Skeletal muscle satellite cell (primary cell): ENCODE measurements around the gene TRIM77. TPM values are rescaled to one million over a fixed set of nuclear protein-coding genes. Genes with fewer than 3 reads are reported as not detected.
"Not testable (repeated sequence)": the region's sequence is repeated elsewhere in the genome, so short reads cannot be mapped to it uniquely, and the experiment has no call there.

Experiments
- H3K27me3 ChIP-seq: 2 replicates; pipeline ENCODE4 v1.7.0; 2013; ENCODE audit warnings: low read length; ENCODE audit not compliant: control insufficient read depth, insufficient read depth
- H3K36me3 ChIP-seq: 2 replicates; pipeline ENCODE4 v1.7.0; 2013; ENCODE audit warnings: mild to moderate bottlenecking, control low read depth, low read length; ENCODE audit not compliant: insufficient read depth
- H3K4me1 ChIP-seq: 2 replicates; pipeline ENCODE4 v1.7.0; 2013; ENCODE audit warnings: low read length; ENCODE audit not compliant: control insufficient read depth, insufficient read depth
- H3K4me2 ChIP-seq: 2 replicates; pipeline ENCODE4 v1.7.0; 2013; ENCODE audit warnings: mild to moderate bottlenecking, low read length
- H3K4me3 ChIP-seq: 2 replicates; pipeline ENCODE4 v1.7.0; 2013; ENCODE audit warnings: low read length
- H3K9ac ChIP-seq: 2 replicates; pipeline ENCODE4 v1.7.0; 2013; ENCODE audit warnings: mild to moderate bottlenecking, low read depth, low read length, moderate library complexity
- H3K9me3 ChIP-seq: replicated peaks from 2 replicates; pipeline ENCODE4 v1.7.0; 2013; ENCODE audit warnings: mild to moderate bottlenecking, control low read depth, low read length
- small RNA-seq: library from RNA; depleted of rRNA; stranded (forward); fragments of <200 nt; gene quantifications from one replicate; pipeline ENCODE3, GENCODE V24; 2012

TRIM77 gene

DNA sequence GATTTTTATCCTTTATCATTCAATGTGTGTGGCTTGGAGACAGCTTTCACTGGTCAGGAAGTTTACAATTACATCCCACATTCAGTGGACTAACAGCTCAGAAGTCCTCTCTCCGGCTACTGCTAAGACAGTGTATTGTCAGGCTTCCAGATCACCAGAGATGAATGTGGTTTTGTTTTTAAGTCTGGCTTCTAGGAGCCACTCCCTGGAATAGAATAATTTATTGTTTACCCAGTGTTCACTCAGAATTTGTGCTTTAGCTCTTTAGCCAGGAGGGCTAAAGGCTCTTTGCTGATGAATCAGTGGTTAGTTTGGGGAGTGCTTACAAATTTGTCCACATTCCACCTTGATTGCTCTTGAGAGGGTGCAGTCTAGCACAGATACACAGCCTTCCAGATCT lies 26.5 kb downstream of the TRIM77 start:
- no peaks in the 10 kb centered on the region for H3K27me3 ChIP-seq
- H3K4me2 ChIP-seq, result no peak overlapping the region
- H3K4me1 ChIP-seq, result no peaks in the 10 kb centered on the region

DNA sequence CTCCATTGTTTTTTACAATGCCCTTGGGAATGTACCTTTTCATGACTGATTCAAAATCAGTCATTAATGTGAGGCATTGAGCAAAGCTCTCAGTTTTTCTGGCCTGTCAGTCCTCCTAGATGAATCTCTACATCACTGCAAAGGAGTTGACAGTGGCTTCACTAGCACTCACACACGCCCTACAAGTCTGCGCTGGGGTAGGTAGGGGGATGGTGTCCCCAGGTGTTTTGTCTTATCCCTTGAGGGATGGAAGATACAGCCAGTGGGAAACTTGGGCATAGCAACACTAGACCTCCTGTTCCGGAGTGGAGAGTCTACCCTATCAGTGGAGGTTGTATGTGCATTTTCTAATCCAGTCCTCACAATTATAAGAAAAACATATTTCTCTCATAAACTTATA lies 27.0 kb downstream of the TRIM77 start:
- H3K4me3 ChIP-seq, result no peak overlapping the region
- no peaks in the 10 kb centered on the region for H3K4me1 ChIP-seq
- H3K4me2 ChIP-seq, result no peak overlapping the region
- H3K36me3 ChIP-seq, result no peaks in the 10 kb centered on the region
- no peak overlapping the region for H3K9ac ChIP-seq
- no peaks in the 10 kb centered on the region for H3K9me3 ChIP-seq
- H3K27me3 ChIP-seq, result no peaks in the 10 kb centered on the region

More for the DNA sequence above, 26.5 kb downstream of the TRIM77 start:
- Histone ChIP-seq H3K4me3 (no peak overlapping the region), H3K9ac (no peak overlapping the region), H3K36me3 (no peaks in the 10 kb centered on the region), H3K9me3 (no peaks in the 10 kb centered on the region)

GRCh38 chr11:89741406-89741805 lies 31.3 kb downstream of the TRIM77 start:
- H3K9me3 ChIP-seq, H3K4me1 ChIP-seq, H3K4me2 ChIP-seq, H3K36me3 ChIP-seq, H3K27me3 ChIP-seq, H3K4me3 ChIP-seq, H3K9ac ChIP-seq: not testable (repeated sequence)

GRCh38 chr11:89744158-89744557 lies 34.1 kb downstream of the TRIM77 start:
- not testable (repeated sequence) for H3K4me1 ChIP-seq, H3K4me2 ChIP-seq, H3K9me3 ChIP-seq, H3K9ac ChIP-seq, H3K36me3 ChIP-seq, H3K27me3 ChIP-seq, H3K4me3 ChIP-seq

DNA sequence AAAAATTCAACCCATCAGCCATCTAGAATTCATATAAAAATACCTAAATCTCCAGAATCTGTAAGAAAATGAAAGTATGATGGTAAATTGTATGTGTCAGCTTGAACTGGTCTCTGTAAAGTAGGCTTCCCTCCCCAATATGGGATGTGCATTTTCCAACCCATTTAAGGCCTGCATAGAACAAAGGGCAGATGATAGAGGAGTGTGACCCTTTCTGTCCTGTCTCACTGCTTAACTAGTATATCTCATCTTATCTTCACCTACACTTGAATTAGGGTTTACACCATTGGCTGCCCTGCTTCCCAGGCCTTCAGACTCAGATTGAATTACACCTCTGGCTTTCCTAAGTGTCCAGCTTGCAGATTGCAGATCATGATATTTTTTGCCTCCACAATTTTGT lies 40.7 kb downstream of the TRIM77 start:
- not testable (repeated sequence) for H3K9ac ChIP-seq, H3K27me3 ChIP-seq, H3K36me3 ChIP-seq, H3K4me2 ChIP-seq, H3K4me3 ChIP-seq, H3K4me1 ChIP-seq, H3K9me3 ChIP-seq

Small RNAs within 50 kb of the gene (small RNA-seq; reads per million reads assigned to genes)
- not detected for gene AP003122.3
